Measurements from ENCODE around the gene NONO.
"Not testable (repeated sequence)": the region's sequence is repeated elsewhere in the genome, so short reads cannot be mapped to it uniquely, and the experiment has no call there.

DNA sequence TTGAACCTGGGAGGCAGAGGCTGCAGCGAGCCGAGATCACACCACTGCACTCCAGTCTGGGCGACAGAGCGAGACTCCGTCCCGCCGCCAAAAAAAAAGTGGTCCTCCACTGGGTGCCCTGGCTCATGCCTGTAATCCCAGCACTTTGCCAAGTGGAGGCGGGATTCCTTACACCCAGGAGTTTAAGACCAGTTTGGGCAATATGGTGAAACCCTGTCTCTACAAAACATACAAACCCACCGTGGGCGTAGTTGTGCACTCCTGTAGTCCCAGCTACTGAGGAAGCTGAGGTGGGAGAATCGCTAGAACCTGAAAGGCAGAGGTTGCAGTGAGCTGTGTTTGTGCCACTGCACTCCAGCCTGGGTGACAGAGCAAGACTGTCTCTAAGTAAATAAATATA lies 2.1 kb upstream of the NONO start:
- not testable (repeated sequence) for TF ChIP-seq EP300, POLR2AphosphoS5 (IDR thresholded peaks at IDR 0.05)
